Lower lobe of right lung (tissue), 2 donors: ENCODE data around the gene NDST3. TPM values are rescaled to one million over a fixed set of nuclear protein-coding genes. Genes with fewer than 3 reads are reported as not detected.
"Not testable (repeated sequence)": the region's sequence is repeated elsewhere in the genome, so short reads cannot be mapped to it uniquely, and the experiment has no call there.

Experiments used
- ATAC-seq, 2 donors: fragments of 200-7000 bp; cut with Tn5 transposase; one replicate each; pipeline ENCODE4 v1.9.1; 2020 to 2022; ENCODE audit warnings: mild to moderate bottlenecking in 2 of 2, moderate library complexity in 2 of 2
- DNase-seq: peaks from one replicate; pipeline ENCODE4 v3.0.0-alpha.2; 2020
- H3K27ac ChIP-seq: fragments of 200-600 bp; one replicate; pipeline ENCODE4 v1.8.0; 2022
- H3K27me3 ChIP-seq: fragments of 200-600 bp; one replicate; pipeline ENCODE4 v1.8.0; 2022; ENCODE audit warnings: low read depth
- H3K36me3 ChIP-seq: fragments of 200-600 bp; one replicate; pipeline ENCODE4 v1.8.0; 2022; ENCODE audit warnings: mild to moderate bottlenecking
- H3K4me1 ChIP-seq: fragments of 200-600 bp; one replicate; pipeline ENCODE4 v1.8.0; 2022
- H3K4me3 ChIP-seq: fragments of 200-600 bp; one replicate; pipeline ENCODE4 v1.8.0; 2022; ENCODE audit warnings: mild to moderate bottlenecking
- H3K9me3 ChIP-seq: fragments of 200-600 bp; one replicate; pipeline ENCODE4 v1.8.0; 2022
- CTCF ChIP-seq: fragments of 200-600 bp; IDR thresholded peaks from one replicate; pipeline ENCODE4 v1.8.0; 2022; ENCODE audit warnings: antibody characterized with exemption, mild to moderate bottlenecking
- intact Hi-C: fragments of 100-400 bp; cut with DNase I; formaldehyde crosslinking; loops from one replicate; pipeline ENCODE4 v1.11.0; 2022
- total RNA-seq: library from RNA; stranded (reverse); fragmentation: NEBNext Ultra II Directional; extraction: Animal tissue kit (Norgen Biotek cat#: 25700); gene quantifications from one replicate; pipeline ENCODE4 v1.2.1, GENCODE V29; 2021
- donor health status: DM: no; HTN: yes; CAD: no; lungs with severe emphysema.

The NDST3 gene
- total RNA-seq, 1 donor from 2014 or later, result 0.06 TPM

GRCh38 chr4:118286685-118287084 lies 252.4 kb downstream of the NDST3 start:
- H3K36me3 ChIP-seq, result peaks cover 11% of the 10 kb centered on the region
- H3K4me1 ChIP-seq, result peaks cover 18% of the 10 kb centered on the region
- no peaks in the 10 kb centered on the region for H3K27me3 ChIP-seq
- DNase-seq (no peak), ATAC-seq (no peak)
- no peak for TF ChIP-seq CTCF
- H3K9me3 ChIP-seq, result no peaks in the 10 kb centered on the region
- no peak overlapping the region for H3K27ac ChIP-seq
- H3K4me3 ChIP-seq, result no peak overlapping the region
- intact Hi-C loops, result no loop called here

- no peak for DNase-seq
- intact Hi-C loops, result no loop called here
These were observed 253.6 kb downstream of the NDST3 start for GRCh38 chr4:118287711-118288451.

GRCh38 chr4:118289794-118290193 lies 255.5 kb downstream of the NDST3 start:
- ATAC-seq (no peak), DNase-seq (no peak)
- Histone ChIP-seq H3K4me1 (no peaks in the 10 kb centered on the region), H3K4me3 (no peak overlapping the region), H3K27ac (no peak overlapping the region), H3K9me3 (no peaks in the 10 kb centered on the region), H3K36me3 (no peaks in the 10 kb centered on the region), H3K27me3 (no peaks in the 10 kb centered on the region)
- TF ChIP-seq CTCF, result no peak
- intact Hi-C loops, result no loop called here

More at GRCh38 chr4:118287711-118288451, 253.6 kb downstream of the NDST3 start:
- peaks cover 1% of the 10 kb centered on the region for H3K36me3 ChIP-seq
- H3K4me3 ChIP-seq, result no peak overlapping the region
- no peaks in the 10 kb centered on the region for H3K27me3 ChIP-seq
- ATAC-seq, result no peak
- no peak for TF ChIP-seq CTCF
- H3K9me3 ChIP-seq, result no peaks in the 10 kb centered on the region
- H3K4me1 ChIP-seq, result peaks cover 6% of the 10 kb centered on the region
- H3K27ac ChIP-seq, result no peak overlapping the region

- Histone ChIP-seq H3K27me3 (no peaks in the 10 kb centered on the region), H3K36me3 (no peaks in the 10 kb centered on the region), H3K9me3 (no peaks in the 10 kb centered on the region), H3K4me1 (no peaks in the 10 kb centered on the region), H3K4me3 (no peak overlapping the region), H3K27ac (no peak overlapping the region)
- ATAC-seq (no peak), DNase-seq (no peak)
- no peak for TF ChIP-seq CTCF
- intact Hi-C loops, result no loop called here
These were observed 256.7 kb downstream of the NDST3 start for GRCh38 chr4:118290951-118291350.

- Histone ChIP-seq H3K36me3 (no peaks in the 10 kb centered on the region), H3K27ac (no peak overlapping the region), H3K4me1 (no peaks in the 10 kb centered on the region), H3K4me3 (no peak overlapping the region), H3K27me3 (no peaks in the 10 kb centered on the region), H3K9me3 (no peaks in the 10 kb centered on the region)
- intact Hi-C loops, result no loop called here
- TF ChIP-seq CTCF, result no peak
- DNase-seq (no peak), ATAC-seq (no peak)
These were observed 262.4 kb downstream of the NDST3 start for GRCh38 chr4:118296729-118297128.

GRCh38 chr4:118299619-118300018 lies 265.3 kb downstream of the NDST3 start:
- DNase-seq, H3K36me3 ChIP-seq, H3K27me3 ChIP-seq, H3K4me1 ChIP-seq, ATAC-seq, H3K4me3 ChIP-seq, H3K27ac ChIP-seq, intact Hi-C loops, H3K9me3 ChIP-seq: not testable (repeated sequence)
